ENCODE measurements around the gene USP6NL.

Gene USP6NL

DNA sequence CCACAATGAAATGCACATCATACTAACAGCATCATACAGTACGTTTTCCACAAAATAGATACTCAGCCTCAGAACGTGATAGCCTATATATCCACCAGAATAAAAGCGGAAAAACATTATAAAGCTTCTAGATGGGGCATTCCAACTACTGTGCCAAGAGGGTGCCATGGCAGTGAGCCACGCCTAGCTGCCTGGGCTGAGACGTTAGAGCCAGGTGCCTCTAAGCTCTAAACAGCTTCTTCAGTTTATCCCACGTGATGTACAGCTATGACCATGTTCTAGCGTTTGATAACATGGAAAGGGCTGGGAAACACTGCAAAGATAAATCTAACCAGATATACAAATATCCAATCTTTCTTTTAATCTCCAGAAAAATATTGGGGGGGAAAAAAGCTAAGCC lies 17.8 kb downstream of the USP6NL start:
- no peak for DNase-seq (ENCODE audit: low read depth)

DNA sequence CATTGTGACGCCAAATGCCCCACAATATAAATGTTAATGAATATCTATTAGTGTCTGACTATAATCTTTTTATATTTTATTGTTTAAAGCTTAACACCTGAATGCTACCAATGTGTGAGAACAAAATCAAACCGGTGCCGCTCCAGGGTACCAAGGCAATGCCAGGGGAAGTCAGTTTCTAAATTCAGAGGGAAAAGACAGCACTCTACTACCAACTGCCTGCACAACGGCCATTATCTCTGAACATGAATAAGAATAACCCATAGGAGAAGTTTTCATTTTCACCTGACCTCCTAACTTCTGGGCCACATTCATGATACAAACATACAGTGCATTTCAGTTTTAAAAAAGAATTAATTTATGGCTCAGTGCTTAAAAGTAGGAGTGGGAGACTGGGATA lies 21.7 kb downstream of the USP6NL start:
- no peak for DNase-seq (ENCODE audit: low read depth)

DNA sequence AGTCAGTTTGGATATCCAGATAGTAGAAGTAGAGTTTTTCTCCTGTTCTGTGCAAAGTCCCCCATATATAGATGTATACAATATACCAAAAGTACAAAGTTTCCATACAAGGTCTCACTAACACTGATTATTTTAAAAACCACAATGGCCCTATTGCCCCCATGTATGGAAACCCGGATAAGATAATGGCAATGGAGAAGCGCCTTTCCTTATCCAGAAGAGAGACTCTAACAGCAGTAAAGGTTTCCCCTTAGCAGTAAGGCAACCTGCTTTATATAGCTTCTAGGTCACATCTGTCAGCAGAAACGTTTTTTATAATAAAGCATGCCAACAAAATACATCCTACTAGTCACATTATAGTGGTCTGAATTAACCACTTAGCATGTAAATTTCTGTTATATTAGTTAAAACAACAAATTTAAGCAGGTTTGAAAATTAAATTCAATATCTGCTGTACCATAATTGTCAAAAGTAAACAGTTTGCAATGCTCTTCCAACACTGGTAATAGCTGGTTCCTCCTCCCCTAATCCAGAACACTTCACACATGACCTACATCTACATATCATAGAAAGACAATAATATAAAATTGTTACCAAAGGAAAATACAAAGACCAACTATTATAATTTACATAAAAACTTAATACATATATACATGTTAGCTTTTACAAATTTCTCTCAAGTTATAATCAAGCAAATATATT lies 22.4 kb downstream of the USP6NL start:
- no peak for DNase-seq (ENCODE audit: low read depth)

DNA sequence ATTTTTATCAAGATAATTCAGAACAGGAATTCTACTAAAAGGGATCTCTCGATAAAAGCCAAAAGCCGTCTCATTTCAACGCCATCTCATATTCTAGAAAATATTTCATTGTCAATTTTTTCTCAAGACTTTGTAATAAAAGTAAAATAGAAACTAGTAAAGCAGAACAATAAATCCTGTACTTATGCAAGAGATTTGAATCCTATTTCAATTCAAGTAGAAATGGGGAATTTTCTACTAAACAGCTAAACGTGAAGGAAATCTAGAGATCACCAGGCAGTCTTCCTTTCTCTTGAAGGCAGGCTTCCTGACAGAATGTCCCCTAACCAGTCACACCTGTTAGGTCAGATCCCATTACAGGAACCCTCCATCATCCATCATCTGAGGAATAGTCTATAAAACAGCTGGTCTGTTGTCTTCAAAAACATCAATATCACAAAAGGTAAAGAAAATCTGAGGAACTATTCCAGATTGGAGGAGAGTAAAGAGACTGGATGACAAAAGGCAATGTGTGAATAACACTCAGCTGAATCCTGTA lies 23.7 kb downstream of the USP6NL start:
- DNase-seq (ENCODE audit: low read depth) = no peak

DNA sequence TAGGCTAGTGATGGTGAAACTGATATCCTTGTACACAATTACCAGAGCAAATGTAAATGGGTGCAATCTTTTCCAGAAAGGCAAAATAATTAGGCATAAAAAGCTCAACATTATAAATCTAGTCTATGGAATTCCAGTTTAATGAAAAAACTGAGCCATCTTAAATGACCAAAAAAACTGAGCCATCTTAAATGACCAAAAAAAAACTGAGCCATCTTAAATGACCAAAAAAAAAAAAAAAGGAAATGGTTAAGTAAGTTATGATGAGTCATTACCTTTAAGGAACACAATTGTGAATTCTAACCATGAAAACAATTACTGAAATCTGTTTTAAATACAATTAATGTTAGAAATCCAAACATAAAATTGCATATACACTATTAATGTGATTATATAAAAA lies 25.3 kb downstream of the USP6NL start:
- no peak for DNase-seq (ENCODE audit: low read depth)

DNA sequence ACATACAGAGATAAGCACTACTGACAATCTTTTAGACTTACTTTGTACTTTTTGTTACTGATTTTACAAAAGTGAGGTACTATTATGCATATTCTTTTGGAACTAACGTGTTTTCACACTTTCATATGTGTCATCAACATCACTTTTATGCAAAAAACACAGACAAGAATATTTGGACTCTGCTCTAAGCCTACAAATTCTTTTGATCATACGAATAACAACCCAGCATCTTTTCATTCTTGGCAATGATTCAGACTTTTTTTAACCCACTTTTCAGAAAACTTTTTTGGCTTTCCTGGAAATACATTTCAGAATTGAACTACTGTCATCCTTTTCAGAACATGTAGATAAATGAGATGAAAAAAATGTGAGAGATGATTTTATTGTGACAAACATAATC lies 30.2 kb downstream of the USP6NL start:
- no peak for DNase-seq (ENCODE audit: low read depth)

DNA sequence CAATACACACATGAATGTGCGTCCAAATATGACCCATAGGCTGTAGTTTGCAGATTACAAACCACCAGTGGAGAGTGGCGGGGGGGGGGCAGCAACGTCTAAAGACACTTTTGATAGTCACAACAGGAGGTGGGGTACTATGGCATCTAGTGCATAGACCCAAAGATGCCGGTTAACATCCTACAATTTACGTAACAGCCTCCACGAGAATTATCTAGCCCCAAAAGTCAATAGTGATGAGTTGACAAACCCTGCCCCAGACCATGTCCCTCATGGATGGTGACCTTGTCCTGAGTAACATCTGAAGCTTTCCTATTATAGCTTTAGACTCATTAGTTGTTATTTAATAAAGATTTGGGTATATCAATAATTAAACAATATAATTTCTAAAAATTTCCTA lies 31.6 kb downstream of the USP6NL start:
- no peak for DNase-seq (ENCODE audit: low read depth)

DNA sequence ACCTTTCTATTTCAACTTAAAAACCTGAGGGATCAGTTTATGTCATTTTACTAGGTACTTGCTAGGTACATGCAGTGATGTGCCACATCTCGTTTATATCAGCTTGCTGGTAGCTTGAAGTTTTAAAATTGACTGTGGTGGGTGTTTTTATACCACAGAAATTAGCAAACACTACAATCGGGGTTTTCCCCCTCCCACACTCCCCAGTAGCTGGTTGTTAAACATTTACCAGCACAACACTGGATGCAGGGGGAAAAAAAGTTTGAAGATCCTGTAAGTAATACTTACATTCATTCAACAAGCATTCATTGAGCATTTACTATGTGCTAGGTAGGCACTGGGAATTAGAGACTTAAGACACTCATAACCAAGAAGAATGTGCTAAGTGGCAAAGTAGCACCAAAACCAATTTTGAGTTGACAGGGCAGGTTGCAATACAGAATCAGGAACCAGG lies 32.6 kb downstream of the USP6NL start:
- no peak for DNase-seq (ENCODE audit: low read depth)

DNA sequence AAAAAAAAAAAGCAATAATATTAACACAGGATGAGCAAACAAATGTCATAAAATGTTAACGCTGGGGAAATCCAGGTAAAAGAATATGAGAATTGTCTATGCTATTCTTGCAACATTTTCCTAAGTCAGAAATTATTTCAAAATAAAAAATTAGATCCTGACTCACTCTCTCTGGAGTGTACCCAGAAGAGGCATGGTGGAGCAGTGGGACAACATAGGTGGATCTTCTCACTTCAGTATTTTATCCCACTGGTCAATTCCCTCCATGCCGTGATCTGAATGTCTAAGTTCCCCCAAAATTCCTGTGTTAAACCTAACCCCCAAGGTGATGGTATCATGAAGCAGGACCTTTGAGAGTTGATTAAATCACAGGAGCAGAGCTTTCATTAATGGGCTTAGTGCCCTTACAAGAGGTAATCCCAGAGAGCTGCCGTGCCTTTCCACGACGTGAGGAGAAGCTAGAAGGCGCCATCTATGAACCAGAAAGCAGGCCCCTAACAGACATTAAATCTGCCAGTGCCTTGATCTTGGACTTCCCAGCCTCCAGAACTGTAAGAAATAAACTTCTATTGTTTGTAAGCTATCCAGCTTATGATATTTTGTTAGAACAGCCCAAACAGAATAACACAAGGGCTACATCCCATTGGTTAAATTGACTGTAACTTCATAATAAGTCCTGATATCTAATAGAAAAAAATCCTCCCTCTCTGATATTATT lies 35.2 kb downstream of the USP6NL start:
- no peak for DNase-seq (ENCODE audit: low read depth)

DNA sequence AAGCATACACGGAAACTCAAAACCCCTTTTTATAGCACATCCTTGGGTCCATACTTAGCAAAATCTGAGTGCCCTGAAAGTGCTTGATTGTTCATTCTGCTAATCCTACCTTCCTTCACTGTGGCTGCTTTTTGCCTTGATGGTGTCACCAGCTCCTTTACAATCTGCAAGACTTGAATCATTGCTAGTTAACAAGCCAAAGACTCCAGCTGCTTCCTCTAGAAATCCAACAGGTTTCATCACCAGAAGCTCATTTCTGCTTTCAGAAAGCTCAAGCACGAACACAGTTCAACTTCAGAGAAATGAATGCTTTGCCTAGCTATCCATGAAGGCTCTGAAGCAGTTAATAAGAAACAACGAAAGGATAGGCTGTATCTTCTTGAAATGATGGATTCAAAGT lies 38.0 kb downstream of the USP6NL start:
- DNase-seq (ENCODE audit: low read depth) = peak; percentile 54

DNA sequence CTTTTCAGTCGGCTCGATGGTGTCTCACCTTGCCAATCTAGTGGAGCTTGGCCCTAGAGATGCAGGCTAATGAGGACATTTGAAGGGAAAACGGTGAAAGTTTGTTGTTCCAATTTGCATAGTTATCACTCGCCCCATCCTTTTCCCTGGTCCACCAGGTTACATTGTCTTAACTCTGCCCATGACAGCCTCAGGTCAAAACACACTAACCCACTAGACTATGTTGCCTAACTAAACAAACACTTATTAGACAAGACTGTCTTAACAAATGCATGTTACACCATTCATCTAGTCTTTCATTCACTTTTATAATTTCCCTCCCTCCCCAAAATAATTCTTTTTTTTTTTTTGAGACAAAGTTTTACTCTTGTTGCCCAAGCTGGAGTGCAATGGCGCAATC lies 40.7 kb downstream of the USP6NL start:
- no peak for DNase-seq (ENCODE audit: low read depth)

DNA sequence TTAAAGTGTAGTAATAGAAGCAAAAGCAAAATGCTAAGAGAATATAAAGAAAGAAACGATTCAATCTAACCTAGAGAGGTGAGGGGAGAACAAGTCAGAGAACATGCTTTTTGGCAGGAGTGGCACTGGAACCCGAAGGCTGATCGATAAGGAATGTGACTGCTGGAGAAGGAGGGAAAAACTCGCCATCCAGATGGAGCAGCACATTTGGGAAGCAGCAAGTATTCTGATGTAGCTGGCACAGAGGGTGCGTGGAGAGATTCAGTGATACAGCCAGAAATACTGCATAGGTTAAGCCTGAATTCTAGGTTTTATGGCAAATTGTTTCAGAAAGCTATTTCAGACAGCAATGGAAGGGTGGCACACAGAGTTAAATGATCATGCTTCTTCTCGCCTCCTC lies 42.0 kb downstream of the USP6NL start:
- no peak for DNase-seq (ENCODE audit: low read depth)

DNA sequence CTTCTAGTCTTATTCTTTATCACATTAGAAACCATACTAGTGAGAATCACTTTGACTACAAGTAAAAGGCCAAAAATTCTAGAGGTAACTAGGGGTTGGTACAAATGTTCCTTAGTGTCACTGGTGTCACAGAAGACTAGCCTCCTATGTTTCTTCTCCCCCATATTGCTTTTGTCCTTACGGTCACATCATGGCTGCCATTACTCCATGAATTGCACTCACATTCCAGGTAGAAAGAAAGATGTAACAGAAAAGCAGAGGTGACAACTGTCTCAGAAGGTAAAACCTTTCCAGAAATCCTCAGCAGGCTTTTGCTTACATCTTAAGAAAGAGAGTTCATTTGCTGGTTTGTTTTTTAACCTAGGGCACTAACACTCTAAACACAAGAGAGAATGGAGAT lies 42.9 kb downstream of the USP6NL start:
- DNase-seq (ENCODE audit: low read depth) = no peak

DNA sequence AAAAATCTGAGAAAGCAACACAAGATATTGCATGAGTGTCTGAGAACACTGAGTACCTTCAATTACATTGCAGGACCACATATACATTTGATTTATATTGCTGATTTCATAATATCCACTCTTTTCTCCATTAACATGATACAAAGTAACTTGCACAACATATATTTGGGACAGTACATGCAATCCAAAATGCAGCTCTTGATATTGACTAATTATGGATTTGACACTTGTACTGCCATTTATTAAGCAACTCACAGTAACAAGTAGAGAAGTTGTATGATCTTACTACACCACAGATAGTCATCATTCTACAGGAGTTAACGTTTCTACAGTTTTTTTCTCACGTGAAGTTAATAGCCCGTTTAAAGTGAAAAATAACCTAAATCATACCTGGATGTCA lies 46.7 kb downstream of the USP6NL start:
- no peak for DNase-seq (ENCODE audit: low read depth)

DNA sequence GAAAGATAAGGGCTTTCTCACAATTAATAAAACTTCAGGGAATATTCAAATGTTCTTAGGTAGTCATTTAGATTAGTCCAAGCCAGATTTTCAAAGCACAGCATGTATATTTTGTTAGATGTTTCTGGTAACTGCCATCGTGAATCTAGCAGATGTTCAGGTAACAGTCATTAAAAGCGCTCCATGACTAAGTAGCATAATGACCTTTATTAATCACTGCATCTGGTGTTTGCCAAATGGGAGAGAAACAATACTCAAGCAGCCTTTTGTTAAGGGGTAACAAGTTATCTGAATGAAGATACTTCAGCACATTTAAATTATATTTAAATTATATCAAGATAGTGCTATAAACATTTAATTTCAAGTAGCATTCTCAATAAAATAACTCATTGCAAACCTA lies 47.5 kb downstream of the USP6NL start:
- DNase-seq (ENCODE audit: low read depth) = no peak

DNA sequence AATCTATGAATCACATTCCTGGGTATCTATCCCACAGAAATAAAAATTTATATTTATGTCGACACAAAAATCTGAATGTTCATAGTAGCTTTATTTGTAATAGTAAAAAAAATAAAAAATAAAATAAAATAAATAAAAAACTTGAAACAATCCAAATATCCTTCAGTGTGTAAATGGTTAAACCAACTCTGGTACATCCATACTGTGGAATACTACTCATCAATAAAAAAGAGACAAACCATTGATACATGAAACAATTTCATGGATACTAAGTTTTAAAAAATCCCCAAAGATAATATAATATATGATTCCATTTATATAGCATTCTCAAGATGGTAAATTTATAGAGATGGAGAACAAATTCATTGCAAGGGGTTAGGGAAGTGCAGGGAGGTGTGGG lies 48.6 kb downstream of the USP6NL start:
- DNase-seq (ENCODE audit: low read depth) = no peak

DNA sequence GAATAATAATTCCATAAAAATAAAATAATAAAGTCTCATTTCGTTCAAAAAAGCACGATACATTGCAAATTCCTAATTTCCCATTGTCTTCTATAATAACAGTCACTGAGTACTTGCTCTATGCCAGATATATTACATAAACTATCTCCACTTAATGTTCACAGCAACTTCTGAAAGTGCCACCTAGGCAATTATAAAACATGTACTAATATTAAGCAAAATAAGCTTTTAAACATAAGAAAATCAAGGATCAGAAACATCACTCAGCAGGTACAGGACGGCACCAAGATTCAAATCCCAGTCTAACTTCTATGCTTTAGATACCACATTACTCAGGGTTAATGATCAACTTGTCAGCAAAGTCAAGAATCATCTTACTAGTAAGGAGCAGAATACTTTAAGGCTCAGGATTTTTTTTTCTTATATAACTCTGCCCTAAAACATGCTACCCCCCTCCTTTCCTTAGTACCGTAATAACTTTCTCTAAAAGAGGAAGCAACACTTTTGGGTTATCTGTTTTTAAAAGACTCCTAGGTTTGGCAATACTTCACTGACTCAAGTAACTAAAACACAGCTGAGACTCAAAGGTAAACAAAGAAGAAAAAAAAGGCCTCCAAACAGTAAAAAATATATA lies 51.3 kb downstream of the USP6NL start:
- no peak for DNase-seq (ENCODE audit: low read depth)

DNA sequence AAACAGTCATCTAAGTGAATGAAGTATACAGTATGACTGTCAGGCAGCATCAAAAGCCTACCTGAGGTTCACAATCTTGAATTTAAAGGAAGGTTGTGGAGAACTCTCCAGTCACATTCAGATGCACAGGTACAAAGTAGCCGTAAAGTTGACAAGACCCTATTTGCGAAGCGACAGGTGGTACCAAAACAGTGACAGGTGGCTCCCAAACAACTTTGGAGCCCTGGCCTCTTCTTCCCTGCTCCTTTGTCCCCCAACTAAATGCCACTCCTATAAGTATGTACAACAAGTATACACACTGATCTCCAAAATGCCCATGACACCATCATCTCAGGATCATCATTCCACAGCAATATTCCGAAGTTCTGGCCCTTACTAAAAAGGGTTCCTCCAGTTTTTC lies 53.5 kb downstream of the USP6NL start:
- DNase-seq (ENCODE audit: low read depth) = no peak

DNA sequence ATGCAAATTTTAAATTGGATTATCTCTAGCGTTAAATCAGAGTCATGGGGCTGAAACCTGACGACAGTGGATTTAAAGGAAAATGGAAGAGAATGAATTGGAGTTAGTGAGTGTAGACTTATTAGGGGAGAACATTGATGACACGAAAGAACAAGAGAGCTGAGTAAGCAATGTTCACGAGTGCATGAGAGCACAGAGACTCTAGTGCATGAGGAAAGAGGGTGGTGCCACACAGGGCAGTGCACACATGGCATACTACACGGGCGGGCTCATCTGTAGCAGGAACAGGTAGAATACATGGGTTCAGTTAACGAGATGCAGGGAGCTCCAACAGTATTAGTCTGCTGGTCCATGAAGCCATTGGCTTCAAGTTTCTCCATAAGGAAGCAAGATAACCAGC lies 53.9 kb downstream of the USP6NL start:
- DNase-seq (ENCODE audit: low read depth) = no peak

DNA sequence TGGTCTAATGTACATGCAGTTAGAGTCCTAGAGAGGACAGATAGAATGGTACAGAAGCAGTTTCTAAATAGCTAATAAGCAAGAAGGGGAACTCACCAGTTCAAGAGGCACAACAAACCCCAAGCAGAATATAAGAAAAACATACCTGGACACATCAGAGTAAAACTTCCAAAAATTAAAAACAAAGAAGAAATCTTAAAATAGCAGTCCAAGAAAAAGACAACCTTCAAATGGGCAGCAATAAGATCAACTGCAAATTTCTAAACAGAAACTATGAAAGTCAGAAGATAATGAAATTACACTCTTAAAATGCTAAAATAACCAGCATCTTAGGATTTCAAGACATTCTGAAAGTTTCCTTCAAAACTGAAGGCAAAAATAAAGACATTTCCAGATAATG lies 55.9 kb downstream of the USP6NL start:
- DNase-seq (ENCODE audit: low read depth) = no peak

DNA sequence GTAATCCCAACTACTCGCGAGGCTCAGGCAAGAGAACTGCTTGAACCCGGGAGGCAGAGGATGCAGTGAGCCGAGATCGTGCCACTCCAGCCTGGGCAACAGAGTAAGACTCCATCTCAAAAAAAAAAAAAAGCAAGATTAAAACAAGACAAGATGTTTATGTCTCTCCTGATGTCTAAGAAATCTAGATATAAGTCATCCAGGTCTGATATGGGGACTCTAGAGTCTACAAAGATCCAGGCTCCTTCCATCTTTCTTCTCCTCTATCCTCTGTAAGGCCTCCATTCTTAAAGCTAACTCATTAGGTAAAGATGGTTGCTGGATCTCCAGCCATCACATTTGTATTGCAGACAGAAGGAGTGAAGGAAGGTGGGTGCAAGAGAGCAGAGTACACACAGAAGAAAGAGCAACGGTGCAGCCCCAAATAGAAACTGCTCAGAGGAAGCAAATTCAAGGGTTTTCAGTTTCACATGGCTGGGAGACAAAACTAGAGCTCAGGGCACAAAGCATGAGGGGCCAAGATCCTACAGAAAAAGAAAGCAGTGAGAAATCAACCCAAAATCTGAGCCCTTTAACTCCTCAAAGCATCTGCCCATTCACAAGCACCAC lies 57.6 kb downstream of the USP6NL start:
- DNase-seq (ENCODE audit: low read depth) = no peak

DNA sequence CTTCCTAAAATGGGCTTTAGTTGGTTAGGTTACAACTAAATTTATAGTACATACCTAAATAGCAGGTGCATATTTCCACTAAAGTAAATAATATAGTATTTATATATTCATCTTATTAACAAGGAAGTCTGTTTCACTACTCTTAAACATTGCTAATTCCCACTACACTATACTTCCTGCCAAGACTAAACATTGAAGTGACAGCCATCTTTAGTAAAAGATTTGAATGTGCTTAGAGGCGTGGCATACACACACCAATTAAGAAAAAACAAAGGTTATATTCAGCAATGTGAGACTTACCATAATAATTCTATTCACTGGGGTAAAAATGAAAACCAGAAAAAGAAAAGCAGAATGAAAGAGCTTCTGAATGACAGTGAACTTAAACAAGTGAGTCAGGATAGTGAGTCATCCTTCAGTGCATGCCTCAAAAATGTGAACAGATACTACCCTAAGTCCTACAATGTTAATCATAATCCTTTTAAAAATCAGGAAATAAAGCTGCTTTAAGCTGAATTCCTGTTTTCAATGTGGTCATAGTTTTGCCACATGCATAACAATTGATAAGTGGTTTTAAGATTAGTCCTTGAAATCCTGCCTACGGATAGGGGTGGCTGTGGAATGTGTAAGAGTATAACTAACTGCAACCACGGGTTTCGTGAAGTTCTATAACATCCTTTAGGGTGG lies 59.4 kb downstream of the USP6NL start:
- peak; percentile 95 for DNase-seq (ENCODE audit: low read depth)

Measured in amniotic epithelial cell (primary cell).